PFSK-1 (cell line): ENCODE results near the gene SCTR.

Experiments
- FOXP2 ChIP-seq: optimal IDR thresholded peaks from 2 replicates; pipeline ENCODE3; 2011; ENCODE audit warnings: borderline replicate concordance, control low read depth, inconsistent platforms; ENCODE audit not compliant: insufficient read depth; ENCODE audit errors: extremely low read length, extremely low read depth
- POLR2AphosphoS5 ChIP-seq: IDR thresholded peaks from 2 replicates; pipeline ENCODE4 v1.6.1; 2012; ENCODE audit warnings: low read depth, mild to moderate bottlenecking, control low read depth, low read length, moderate library complexity
- REST ChIP-seq, 2 experiments: IDR thresholded peaks; 2 replicates each; pipeline versions ENCODE4 v1.6.1 to v1.8.0; 2011 to 2012; ENCODE audit warnings: low read depth in 2 of 2, low read length in 2 of 2, control low read depth in 1 of 2, inconsistent platforms in 1 of 2, mild to moderate bottlenecking in 1 of 2, moderate library complexity in 1 of 2; ENCODE audit not compliant: insufficient read depth in 1 of 2
- SIN3A ChIP-seq: IDR thresholded peaks from 2 replicates; pipeline ENCODE4 v1.6.1; 2012; ENCODE audit warnings: mild to moderate bottlenecking, low read length, moderate library complexity, borderline replicate concordance; ENCODE audit not compliant: insufficient read depth
- TAF1 ChIP-seq: IDR thresholded peaks from 2 replicates; pipeline ENCODE4 v1.6.1; 2012; ENCODE audit warnings: low read length, control low read depth, borderline replicate concordance; ENCODE audit not compliant: insufficient read depth

Gene SCTR

GRCh38 chr2:119550856-119551255, 26.6 kb upstream of the SCTR start:
- TF ChIP-seq FOXP2 (no peak), REST (IDR thresholded peaks at IDR 0.05; ENCODE audit: insufficient read depth in 1 of 2, low read depth in 2 of 2, low read length in 2 of 2) (no peak), SIN3A (no peak), POLR2AphosphoS5 (no peak), TAF1 (no peak)

GRCh38 chr2:119550346-119550745, 26.1 kb upstream of the SCTR start:
- TF ChIP-seq REST (IDR thresholded peaks at IDR 0.05; ENCODE audit: insufficient read depth in 1 of 2, low read depth in 2 of 2, low read length in 2 of 2) (no peak), TAF1 (no peak), FOXP2 (no peak), SIN3A (no peak), POLR2AphosphoS5 (no peak)

GRCh38 chr2:119549241-119549640, 25.0 kb upstream of the SCTR start:
- TF ChIP-seq POLR2AphosphoS5 (no peak), FOXP2 (no peak), REST (IDR thresholded peaks at IDR 0.05; ENCODE audit: insufficient read depth in 1 of 2, low read depth in 2 of 2, low read length in 2 of 2) (no peak), TAF1 (no peak), SIN3A (no peak)

GRCh38 chr2:119548516-119549120, 24.3 kb upstream of the SCTR start:
- TF ChIP-seq FOXP2 (no peak), REST (IDR thresholded peaks at IDR 0.05; ENCODE audit: insufficient read depth in 1 of 2, low read depth in 2 of 2, low read length in 2 of 2) (no peak), SIN3A (no peak), POLR2AphosphoS5 (no peak), TAF1 (no peak)

GRCh38 chr2:119546447-119546767, 22.1 kb upstream of the SCTR start:
- no peak for TF ChIP-seq TAF1
- TF ChIP-seq FOXP2 = no peak
- no peak for TF ChIP-seq POLR2AphosphoS5
- TF ChIP-seq SIN3A = no peak
- TF ChIP-seq REST (IDR thresholded peaks at IDR 0.05; ENCODE audit: insufficient read depth in 1 of 2, low read depth in 2 of 2, low read length in 2 of 2) = no peak
